ENCODE measurements around the gene CHKA.

DNA sequence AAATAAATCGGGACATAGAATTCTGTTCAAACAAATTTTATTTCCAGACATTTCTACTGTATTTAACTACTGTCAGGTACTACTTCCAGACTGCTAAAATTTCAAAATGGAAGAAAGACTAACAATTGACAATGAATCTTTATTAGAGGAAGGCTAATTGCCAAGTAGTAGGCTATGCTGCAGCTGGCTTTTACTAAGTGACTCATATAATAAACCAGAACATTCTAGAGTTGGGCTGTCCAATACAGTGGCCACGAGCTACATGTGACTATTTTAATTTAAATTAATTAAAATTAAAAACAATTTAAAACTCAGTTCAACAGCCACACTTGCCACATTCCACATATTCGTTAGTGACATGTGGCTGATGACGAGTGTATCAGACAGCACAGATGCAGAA, 27.6 kb downstream of the CHKA start:
- TF ChIP-seq, protein P1, sequence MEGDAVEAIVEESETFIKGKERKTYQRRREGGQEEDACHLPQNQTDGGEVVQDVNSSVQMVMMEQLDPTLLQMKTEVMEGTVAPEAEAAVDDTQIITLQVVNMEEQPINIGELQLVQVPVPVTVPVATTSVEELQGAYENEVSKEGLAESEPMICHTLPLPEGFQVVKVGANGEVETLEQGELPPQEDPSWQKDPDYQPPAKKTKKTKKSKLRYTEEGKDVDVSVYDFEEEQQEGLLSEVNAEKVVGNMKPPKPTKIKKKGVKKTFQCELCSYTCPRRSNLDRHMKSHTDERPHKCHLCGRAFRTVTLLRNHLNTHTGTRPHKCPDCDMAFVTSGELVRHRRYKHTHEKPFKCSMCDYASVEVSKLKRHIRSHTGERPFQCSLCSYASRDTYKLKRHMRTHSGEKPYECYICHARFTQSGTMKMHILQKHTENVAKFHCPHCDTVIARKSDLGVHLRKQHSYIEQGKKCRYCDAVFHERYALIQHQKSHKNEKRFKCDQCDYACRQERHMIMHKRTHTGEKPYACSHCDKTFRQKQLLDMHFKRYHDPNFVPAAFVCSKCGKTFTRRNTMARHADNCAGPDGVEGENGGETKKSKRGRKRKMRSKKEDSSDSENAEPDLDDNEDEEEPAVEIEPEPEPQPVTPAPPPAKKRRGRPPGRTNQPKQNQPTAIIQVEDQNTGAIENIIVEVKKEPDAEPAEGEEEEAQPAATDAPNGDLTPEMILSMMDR (IDR thresholded peaks at IDR 0.05), result no peak
- no peak for TF ChIP-seq POLR2A (IDR thresholded peaks at IDR 0.05)

All from thyroid gland (tissue), 4 donors.